AML-193 (cell line): Measurements from ENCODE around the gene CRYGC.
"Not testable (repeated sequence)": the region's sequence is repeated elsewhere in the genome, so short reads cannot be mapped to it uniquely, and the experiment has no call there.

ENCODE experiments used
- DNase-seq, 2 experiments: peaks; one replicate each; lab custom pipeline; 2025; lab: John Stamatoyannopoulos, UW

CRYGC gene

DNA sequence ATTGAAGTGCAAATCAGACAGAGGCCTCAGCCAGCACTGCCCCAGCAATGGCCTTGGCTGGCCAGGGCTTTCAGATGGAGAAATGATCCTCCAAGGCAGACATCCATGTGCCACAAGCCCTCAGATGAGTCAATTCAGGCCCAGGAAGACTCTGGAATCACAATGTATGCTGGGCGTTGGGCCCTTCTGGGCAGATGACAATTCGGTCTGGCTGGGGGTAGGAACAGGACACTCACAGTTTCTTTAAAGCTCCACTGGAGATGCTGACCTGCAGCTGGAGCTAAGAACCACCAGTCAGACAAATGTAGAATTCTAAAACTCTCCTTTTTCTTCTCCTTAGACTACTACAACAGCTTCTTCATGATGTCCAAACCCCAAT lies 7.1 kb upstream of the CRYGC start:
- no peak for DNase-seq

DNA sequence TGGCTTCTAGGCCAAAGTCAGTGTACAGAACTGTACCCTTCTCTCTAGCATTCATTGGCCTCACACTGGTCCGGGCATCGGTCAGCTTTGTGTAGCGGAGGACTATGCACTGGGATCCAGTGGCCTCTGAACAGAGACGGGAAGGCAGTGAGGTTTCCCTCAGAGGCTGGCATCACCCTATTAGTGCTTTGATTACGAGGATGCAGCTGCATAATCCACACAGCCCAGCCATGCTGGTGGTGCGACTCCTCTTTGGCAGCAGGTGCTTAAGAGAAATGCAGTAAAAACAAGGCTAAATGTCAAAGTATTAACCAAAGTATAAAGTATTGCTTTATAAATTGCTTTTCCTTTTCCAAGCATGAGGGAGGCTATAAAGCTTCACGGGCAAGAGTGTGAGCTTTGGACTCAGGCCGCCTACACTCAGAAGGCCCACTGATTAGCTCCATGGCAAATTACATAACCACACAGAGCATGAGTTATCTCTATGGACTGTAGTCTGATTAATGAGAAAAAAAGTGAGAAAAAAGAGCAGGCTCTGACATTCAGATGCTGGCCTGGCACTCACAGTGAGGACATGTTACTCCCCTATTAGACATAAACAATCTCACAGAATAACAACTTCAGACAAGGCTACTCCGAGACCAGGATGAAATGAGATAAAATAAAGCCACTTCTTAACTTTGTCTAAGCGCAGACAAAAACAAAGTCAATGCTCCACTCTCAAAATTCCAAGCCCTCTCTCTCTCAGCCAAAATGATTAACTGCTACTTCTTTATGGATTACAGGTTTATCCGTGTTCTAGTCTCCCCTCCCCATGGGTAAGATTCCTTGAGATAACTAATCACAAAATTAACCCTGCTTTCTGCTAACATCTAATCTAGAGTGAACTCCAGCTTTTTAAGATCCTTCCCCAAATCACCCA lies 6.4 kb upstream of the CRYGC start:
- DNase-seq, result no peak

DNA sequence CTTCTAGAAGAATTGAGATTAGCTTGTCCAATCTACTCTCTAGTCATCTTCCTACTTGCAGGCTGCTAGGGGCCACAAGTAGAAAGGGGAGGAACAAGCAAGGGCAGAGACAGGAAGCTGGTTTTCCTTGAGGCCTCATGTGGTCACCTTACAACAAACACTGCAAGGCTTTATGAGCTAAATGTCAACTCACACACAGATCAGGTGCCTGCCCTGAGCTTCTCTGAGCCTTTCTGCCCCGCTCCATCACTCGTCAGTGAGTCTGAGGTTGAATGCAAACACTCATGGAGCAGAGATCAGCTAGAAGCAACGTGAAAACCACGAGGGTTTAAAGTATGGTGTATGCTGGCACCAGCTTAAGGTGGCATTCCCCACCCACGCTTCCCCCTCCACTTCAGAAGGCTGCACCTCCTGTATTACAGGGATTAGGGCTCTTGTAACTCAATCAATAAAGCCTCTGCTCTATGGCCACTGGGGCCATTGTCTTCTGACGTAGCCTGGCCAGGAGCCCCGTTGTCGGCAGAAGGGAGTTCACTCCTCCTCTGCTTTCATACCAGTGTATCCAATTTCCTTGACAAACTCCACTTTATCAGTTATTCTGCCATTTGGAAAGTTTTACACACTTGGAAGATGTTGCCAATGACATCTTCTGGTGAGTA lies 5.4 kb upstream of the CRYGC start:
- peak; percentile 35 to 64 for DNase-seq

DNA sequence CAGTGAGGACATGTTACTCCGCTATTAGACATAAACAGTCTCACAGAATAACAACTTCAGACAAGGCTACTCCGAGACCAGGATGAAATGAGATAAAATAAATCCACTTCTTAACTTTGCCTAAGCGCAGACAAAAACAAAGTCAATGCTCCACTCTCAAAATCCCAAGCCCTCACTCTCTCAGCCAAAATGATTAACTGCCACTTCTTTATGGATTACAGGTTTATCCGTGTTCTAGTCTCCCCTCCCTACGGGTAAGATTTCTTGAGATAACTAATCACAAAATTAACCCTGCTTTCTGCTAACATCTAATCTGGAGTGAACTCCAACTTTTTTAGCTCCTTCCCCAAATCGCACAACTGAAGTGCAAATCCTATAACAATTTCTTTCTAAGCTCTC lies 1.1 kb upstream of the CRYGC start:
- no peak for DNase-seq

DNA sequence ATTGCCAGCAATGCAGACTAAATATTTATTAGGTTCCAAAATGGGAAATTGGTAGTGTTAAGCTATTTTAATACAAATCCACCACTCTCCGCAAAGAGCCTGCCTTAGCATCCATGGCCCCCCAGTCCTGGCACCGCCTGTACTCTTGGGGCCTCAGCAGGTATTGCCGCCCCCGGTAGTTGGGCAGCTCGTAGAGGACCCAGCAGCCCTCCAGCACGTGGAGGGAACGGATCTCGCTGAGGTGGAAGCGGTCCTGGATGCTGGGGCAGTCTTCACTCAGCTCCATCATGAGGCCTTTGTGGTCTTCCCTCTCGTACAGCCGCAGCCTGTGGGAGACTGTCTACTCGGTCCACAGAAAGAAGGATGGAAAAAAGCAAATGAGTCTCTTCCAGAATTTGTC lies 1.5 kb downstream of the CRYGC start:
- DNase-seq, result no peak

DNA sequence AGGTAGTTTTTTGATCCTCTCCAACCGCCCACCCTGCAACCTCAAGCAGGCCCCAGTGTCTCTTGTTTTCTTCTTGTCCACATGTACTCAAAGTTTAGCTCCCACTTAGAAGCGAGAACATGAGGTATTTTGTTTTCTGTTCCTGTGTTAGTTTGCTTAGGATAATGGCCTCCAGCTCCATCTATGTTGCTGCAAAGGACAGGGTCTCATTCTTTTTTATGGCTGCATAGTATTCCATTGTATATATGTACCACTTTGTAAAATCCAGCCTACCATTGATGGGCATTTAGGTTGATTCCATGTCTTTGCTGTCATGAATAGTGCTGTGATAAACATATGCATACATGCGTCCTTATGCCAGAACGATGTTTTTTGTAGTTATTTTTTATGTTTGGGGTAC lies 2.5 kb downstream of the CRYGC start:
- no peak for DNase-seq

DNA sequence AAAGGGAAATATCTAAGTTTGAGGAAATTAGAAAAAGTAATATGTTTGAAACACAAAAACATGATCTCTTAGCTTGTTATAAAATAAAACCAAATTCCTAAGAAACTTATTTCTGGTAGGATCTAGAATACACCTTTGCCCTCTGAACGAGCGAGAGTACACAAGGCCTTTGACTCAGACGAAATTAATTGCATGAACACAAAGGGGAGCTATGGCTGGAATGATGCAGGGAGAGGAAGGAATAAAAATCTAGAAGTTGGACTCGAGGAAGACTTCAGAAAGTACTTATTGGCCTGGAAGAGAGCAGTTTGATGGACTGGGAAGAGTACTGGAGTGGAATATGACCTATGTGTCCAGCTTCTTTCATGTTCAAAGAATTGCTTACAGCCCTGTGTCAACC lies 4.4 kb downstream of the CRYGC start:
- no peak for DNase-seq

DNA sequence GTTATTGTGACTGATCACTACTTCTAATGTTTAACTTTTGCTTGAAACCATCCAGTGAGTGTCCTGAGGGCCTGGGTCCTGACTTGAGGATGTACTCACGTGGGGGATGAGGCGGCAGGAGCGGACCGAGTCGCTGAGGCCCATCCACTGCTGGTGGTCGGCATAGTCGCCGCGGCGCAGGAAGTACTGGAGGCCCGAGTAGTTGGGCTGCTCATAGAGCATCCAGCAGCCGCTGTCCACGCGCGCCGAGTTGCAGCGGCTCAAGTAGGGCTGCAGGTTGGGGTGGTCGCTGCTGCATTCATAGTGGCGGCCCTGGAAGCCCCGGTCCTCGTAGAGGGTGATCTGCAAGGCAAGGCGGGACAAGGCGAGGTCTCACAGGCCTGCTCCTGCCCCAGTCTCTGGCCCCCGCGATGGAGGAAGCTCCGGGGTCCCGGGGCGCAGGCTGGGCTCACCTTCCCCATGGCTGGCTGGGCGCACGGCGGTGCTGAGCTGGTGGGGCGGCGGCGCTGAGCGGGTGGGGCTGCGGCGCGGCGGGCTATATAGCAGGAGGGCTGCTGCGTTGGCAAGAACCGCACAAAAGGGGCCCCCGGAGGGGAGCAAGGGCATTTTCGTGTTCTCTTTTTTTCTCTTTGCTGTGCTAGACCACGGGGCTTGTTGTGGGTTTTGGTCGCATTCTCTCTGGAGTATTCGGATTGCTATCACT lies 5.5 kb downstream of the CRYGC start, which contains the start of gene CRYGD:
TSS of gene CRYGD (minus strand) at position 512 of the 703 bp plus-strand sequence. CDS start at position 461, 51 bp downstream.
- not testable (repeated sequence) for DNase-seq

DNA sequence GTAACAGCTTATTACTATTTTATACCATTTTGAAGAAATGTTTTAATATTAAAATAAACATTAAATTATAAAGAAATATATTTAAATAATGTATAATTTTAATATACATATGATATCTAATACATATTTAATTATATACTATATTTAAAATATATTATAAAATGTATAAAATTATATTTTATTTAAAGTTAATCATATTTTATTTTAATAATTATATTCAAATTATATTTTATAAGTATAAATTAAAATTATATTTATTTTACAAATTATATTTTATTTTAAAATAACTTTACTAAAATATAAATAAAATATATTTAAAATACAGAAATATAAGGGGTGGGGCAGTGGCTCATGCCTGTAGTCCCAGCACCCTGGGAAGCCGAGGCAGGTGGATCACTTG lies 7.4 kb downstream of the CRYGC start:
- no peak for DNase-seq

DNA sequence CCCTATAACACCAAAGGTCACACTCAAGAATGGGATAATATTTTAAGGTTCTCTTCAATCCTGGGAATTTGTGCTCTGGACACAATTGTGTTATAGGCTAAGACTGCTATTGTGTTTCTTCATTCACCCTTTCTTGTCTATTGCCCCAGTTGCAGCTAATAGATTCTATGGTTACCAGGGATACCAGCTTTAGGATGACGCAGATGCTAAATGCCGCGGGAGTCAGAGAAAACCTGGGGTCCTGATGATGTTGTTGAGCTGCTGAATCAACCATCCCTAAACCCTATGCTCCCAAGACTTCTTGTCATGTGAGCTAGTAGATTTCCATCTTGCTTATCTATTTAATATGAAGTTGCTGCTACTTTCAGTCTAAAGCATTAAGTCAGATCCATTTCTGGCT lies 10.7 kb downstream of the CRYGC start:
- DNase-seq, result no peak

DNA sequence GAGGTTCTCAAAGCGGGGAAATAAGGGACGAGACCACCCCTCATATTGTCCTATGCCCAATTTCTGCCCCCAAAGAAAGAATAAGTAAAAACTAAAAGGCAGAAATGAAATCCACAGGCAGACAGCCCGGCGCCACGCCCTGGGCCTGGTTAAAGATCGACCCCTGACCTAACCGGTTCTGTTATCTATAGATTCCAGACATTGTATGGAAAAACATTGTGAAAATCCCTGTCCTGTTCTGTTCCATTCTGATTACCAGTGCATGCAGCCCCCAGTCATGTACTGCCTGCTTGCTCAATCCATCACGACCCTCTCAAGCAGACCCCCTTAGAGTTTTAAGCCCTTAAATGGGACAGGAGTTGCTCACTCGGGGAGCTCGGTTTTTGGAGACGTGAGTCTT lies 12.2 kb downstream of the CRYGC start:
- DNase-seq, result not testable (repeated sequence)

DNA sequence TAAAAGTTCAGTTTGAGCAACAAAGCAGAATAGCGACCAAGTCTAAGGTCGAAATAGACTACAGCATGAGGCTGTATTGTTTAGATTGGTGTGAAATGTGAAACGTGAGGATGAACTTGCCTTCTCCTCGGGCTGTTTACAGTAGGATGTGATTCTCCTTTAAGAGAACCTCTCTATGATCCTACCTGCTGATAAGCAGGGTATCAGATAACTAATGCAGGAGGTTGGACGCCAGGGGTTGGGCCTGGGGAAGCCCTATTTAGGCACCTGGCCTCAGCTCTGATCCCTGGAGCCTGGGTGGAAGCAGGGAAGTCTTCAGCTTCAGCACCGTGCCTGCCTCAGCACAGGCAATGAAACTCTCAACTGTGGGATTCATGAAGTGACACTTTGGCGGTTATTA lies 16.7 kb downstream of the CRYGC start:
- DNase-seq, result no peak

DNA sequence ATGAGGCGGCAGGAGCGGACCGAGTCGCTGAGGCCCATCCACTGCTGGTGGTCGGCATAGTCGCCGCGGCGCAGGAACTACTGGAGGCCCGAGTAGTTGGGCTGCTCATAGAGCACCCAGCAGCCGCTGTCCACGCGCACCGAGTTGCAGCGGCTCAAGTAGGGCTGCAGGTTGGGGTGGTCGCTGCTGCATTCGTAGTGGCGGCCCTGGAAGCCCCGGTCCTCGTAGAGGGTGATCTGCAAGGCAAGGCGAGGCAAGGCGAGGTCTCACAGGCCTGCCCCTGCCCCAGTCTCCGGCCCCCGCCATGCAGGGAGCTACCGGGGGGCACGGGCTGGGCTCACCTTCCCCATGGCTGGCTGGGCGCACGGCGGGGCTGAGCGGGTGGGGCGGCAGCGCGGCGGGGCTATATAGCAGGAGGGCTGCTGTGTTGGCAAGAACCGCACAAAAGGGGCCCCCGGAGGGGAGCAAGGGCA lies 17.3 kb downstream of the CRYGC start:
- DNase-seq, result not testable (repeated sequence)

DNA sequence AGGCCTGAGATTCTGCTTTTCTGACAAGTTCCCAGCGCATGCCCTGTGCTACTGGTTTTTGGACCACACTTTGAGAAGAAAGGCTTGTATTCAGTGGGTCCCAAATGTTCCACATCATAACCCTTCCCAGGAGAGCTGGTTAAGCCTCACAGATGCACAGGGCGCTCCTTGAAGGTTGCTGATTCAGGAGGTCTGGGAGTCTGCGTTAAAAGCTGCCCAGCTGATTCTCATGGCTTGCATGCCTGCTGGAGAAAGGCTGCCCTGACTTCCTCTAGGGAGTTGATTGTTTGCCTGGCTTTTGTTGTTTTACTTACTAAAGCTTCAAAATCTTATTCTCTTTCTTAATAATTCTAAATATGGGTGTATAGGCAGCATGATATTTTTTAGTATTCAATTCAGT lies 26.0 kb downstream of the CRYGC start:
- DNase-seq, result no peak

DNA sequence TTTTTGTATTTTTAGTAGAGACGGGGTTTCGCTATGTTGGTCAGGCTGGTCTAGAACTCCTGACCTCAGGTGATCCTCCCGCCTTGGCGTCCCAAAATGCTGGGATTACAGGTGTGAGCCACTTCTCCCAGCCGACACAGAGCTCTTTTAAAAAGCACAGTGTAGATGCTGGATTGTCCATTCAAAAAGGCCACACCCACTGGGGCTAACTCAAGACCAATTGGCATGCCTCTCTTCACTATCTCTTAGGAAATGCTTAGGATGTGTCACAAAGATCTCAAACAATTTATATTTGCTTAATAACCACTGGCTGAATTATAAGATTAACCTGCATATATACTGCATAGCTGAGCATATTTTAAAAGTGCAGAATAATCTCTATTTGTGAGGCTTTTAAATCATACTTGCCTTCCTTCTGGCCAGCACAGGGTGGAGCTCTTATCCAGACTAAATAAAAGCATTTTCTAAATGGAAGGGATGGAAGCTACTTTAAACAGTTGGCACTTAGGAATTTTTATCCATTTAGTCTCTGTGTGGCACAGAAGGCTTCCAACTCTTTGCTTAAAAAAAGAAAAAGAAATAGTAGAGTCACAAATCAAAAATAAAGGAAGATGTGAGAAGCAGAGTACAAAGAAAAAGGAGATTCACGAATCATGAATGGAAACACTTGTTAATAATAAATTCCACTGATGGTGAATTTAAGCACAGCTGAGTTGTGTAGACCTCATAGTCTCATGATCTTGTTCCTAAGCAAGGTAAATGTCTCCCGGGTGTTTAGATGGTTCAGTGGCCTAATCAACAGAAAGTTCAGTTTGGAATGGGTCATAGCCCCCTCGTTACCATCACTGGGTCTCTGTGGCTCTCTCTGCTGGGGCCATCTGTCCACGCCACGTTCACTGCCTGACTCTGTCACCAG lies 27.7 kb downstream of the CRYGC start:
- DNase-seq, result peak in 1 of 2 experiments; percentile 17

DNA sequence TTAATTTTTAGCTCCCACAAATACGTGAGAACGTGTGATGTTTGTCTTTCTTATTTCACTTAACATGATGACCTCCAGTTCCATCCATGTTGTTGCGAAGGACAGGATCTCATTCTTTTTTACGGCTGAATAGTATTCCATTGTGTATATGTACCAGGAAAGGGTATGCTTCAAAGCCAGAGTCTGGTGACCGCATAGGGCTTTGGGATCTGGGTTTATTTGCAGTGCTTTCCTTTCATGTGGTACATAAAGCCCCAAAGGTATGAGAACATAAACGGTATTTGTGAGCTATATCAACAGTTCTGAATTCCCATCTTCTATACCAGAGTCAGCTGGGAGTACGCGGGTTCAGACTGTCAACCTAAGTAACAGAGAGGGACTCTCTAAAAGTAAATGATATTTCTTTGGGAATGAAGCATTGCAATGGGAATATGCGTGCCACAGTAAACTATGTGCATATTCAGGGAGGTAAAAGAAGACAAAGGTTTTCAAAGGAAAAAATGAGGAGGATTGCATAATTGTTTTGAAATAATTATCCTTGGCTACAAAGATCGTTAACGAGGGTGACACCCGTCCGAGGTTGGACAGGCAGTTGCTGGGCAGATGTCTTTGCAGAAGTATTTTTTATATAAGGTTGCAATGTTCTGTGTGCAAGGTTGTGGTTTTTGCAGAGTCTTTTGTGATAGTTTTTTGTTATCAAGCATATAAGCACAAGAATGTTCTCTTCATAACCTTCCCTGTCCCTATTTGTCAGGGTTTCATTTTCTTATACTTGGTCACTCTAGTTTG lies 29.8 kb downstream of the CRYGC start:
- DNase-seq, result peak; percentile 67

DNA sequence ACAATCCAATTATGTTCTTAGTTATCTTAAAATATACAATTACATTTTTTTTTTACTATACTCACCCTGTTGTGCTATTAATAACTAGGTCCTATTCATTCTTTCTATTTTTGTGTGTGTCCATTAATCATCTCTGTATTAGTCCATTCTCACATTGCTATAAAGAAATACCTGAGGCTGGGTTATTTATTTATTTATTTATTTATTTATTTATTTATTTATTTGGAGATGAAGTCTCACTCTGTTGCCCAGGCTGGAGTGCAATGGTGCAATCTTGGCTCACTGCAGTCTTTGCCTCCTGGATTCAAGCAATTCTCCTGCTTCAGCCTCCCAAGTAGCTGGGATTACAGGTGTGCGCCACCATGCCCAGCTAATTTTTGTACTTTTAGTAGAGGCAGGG lies 30.9 kb downstream of the CRYGC start:
- DNase-seq, result not testable (repeated sequence)

DNA sequence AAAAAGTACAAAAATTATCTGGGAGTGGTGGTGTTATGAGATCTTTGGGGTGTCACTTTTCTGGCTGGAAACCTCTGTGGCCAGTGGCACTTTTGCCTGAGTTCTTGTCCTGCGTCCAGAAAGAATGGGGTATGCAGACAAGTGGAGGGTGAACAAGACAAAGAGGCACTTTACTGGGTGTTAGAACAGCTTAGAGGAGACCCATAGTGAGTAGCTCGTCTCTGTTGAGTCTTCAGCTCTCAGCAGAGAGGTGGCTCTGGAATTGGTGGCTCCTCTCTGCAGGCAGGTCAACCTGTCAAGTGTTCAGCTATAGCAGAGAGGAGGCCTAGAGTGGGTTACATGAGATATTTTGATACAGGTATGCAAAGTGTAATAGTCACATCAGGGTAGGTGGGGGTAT lies 31.4 kb downstream of the CRYGC start:
- DNase-seq, result no peak

DNA sequence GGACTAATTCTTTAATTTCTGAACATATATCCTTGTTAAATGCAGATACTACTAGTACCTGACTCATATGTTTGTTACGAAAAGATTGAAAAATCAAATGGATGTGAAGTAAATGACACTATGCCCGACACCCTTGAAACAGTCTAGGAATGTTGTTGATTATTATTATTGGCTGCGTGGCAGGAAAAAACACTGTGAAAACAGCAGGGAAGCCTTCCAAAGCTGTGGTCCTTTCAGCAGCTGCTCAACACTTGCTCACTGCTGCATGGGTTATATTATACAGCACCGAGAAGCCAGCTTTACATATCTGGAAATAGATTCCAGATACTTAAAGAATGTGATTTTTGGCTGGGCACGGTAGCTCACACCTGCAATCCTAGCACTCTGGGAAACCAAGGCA lies 31.8 kb downstream of the CRYGC start:
- no peak for DNase-seq

DNA sequence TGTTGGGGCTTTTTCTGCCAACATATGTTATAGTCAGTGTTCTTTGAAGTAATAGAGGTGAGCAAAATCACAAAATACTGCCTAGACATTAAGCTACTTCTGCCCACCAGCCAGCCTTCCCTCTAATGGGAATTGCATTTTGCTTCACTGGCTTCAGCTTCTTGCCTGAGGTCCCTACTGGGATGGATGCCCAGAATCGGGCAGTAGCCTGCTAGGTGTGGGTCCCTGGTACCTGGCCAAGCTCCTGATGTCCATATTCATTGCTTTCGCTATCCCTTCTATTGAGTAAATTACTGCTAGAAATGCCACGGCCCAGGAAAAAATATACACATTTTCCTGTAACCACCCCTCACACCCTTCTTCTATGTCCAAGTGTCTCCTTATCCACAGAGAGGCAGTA lies 32.3 kb downstream of the CRYGC start:
- no peak for DNase-seq

DNA sequence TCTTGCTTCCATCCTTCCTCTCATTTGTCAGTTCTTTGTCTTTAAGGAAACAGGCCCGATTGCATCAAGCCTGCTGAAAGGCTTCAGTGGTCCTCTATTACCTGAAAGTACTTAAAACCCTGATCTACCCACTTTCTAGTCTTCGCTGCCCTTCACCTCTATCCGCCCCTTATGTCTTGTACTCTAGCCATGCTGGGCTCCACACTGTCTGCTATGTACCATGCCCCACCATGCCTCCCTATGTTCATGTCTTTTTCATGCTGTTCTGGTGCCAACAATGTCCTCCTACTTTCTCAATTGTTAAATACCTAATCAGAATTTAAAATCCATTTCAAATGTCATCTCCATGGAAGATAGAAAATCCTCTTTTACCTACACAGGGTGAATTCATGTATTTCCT lies 33.5 kb downstream of the CRYGC start:
- no peak for DNase-seq
